ENCODE measurements around the gene ATP11A.
"Not testable (repeated sequence)": the region's sequence is repeated elsewhere in the genome, so short reads cannot be mapped to it uniquely, and the experiment has no call there.

DNA sequence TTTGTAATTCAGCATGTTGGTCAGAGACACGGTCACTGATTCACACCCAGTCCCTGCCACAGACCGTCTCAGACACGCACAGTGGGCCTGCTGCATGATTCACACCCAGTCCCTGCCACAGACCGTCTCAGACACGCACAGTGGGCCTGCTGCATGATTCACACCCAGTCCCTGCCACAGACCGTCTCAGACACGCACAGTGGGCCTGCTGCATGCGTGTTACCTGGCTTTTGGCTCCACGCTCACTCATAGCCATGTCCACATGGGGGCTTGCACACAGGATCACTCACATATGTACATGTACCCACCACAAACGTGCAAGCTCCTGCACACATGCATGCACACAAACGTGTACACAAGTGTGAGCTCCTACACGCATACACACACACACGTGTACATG lies 194.9 kb downstream of the ATP11A start:
- not testable (repeated sequence) for TF ChIP-seq EZH2 (IDR thresholded peaks at IDR 0.05; ENCODE audit: insufficient read depth, poor library complexity, severe bottlenecking); EZH2phosphoT487 (IDR thresholded peaks at IDR 0.05; ENCODE audit: insufficient read depth, low read depth)
